Measurements from ENCODE around the gene GTF3C4.
"Not testable (repeated sequence)": the region's sequence is repeated elsewhere in the genome, so short reads cannot be mapped to it uniquely, and the experiment has no call there.

The GTF3C4 gene

DNA sequence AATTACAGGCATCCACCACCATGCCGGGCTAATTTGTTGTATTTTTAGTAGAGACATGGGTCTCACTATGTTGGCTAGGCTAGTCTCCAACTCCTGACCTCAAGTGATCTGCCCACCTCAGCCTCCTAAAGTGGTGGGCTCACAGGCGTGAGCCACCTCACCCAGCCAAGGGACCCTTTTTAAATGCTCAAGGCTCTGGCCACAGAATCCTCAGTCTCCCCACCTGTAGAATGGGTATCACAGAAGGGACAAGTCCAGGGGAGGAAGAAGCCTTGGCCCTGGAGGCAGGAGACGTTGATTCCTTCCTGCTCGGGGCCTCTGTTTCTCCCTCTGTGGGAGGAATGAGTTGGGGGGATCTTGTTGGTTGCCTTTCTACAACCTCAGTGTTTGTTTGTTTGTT lies 45.7 kb downstream of the GTF3C4 start:
- DNase-seq (ENCODE audit: low read depth in 1 of 2, low spot score in 1 of 2) = no peak
- in situ Hi-C loops (cut with HindIII; ENCODE audit: low pct_unique_long_range_greater_than_20kb, low sequenced_read_pairs) = no loop called here
- TF ChIP-seq JUND (IDR thresholded peaks at IDR 0.05; ENCODE audit: low read depth) = no peak

DNA sequence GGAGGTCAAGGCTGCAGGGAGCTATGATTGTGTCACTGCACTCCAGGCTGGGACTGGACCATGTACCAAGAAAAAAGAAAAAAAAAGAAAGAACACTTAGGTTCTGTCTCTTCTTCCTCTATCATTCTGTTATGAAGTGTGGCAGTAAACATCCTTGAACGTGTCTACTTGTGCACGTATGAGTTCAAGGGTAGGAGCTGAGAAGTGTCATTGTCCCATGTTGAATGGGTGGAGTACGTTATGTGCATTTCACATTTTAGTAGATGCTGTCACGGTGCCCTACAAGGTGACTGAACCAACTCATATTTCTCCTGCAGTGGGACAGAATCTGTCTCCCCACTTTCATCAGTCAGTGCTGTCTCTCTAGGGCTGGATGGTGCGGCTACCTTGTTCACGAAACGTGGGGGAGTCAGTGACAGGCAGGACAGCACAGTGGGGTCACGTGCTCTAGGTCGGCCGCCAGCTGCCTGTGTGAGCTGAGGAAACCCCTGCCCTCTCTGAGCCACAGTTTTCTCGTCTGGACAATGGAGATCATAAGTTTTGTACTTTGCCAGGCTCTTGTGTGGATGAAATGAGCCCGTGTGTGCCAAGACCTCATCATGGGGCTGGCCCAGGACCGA lies 47.2 kb downstream of the GTF3C4 start:
- no peak for TF ChIP-seq JUND (IDR thresholded peaks at IDR 0.05; ENCODE audit: low read depth)
- in situ Hi-C loops (cut with HindIII; ENCODE audit: low pct_unique_long_range_greater_than_20kb, low sequenced_read_pairs) = no loop called here
- DNase-seq (ENCODE audit: low read depth in 1 of 2, low spot score in 1 of 2) = no peak

DNA sequence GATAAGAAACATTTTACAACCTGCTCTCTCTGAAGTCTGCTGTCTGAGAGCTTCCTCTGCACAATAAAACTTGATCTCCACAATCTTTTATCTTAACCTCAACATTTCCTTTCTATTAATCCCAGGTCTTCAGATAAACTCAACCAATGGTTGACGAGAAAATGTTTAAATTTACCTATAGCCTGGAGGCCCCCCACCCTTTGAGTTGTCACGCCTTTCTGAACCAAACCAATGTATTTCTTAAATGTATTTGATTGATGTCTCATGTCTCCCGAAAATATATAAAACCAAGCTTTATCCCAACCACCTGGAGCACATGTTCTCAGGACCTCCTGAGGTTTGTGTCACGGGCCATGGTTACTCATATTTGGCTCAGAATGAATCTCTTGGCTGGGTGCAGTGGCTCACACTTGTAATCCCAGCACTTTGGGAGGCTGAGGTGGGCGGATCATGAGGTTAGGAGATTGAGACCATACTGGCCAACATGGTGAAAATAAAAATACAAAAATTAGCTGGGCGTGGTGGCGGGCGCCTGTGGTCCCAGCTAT lies 48.2 kb downstream of the GTF3C4 start:
- DNase-seq (ENCODE audit: low read depth in 1 of 2, low spot score in 1 of 2); in situ Hi-C loops (cut with HindIII; ENCODE audit: low pct_unique_long_range_greater_than_20kb, low sequenced_read_pairs): not testable (repeated sequence)

GRCh38 chr9:132721661-132722060 lies 51.4 kb downstream of the GTF3C4 start:
- DNase-seq (ENCODE audit: low read depth in 1 of 2, low spot score in 1 of 2) = no peak
- no peak for TF ChIP-seq JUND (IDR thresholded peaks at IDR 0.05; ENCODE audit: low read depth)
- in situ Hi-C loops (cut with HindIII; ENCODE audit: low pct_unique_long_range_greater_than_20kb, low sequenced_read_pairs) = no loop called here

- no peak for TF ChIP-seq JUND (IDR thresholded peaks at IDR 0.05; ENCODE audit: low read depth)
- in situ Hi-C loops (cut with HindIII; ENCODE audit: low pct_unique_long_range_greater_than_20kb, low sequenced_read_pairs) = no loop called here
- no peak for DNase-seq (ENCODE audit: low read depth in 1 of 2, low spot score in 1 of 2)
Measured at GRCh38 chr9:132722564-132723065, 52.4 kb downstream of the GTF3C4 start.

DNA sequence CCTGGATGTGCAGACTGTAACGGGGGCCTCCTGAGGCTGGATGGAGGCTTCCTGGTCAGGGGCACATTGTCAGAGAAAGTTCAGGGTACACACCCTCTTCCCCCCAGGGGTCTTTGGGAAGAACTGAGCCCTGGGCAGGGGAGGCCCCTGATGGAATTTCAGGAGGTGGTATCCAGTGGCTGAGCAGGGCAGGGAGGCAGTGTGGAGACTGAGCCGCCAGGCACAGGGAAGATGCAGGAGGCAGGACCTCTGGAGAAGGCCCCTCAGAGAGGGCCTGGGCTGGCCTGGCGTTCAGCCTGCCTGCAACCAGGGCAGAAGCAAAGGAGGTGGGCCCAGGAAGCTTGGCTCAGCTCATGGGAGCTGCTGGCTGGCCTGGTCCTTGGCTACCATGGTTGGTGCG lies 53.5 kb downstream of the GTF3C4 start:
- no peak for TF ChIP-seq JUND (IDR thresholded peaks at IDR 0.05; ENCODE audit: low read depth)
- DNase-seq (ENCODE audit: low read depth in 1 of 2, low spot score in 1 of 2) = no peak
- in situ Hi-C loops (cut with HindIII; ENCODE audit: low pct_unique_long_range_greater_than_20kb, low sequenced_read_pairs) = no loop called here

GRCh38 chr9:132725306-132725705 lies 55.0 kb downstream of the GTF3C4 start:
- in situ Hi-C loops (cut with HindIII; ENCODE audit: low pct_unique_long_range_greater_than_20kb, low sequenced_read_pairs) = no loop called here
- DNase-seq (ENCODE audit: low read depth in 1 of 2, low spot score in 1 of 2) = no peak
- TF ChIP-seq JUND (IDR thresholded peaks at IDR 0.05; ENCODE audit: low read depth) = no peak

DNA sequence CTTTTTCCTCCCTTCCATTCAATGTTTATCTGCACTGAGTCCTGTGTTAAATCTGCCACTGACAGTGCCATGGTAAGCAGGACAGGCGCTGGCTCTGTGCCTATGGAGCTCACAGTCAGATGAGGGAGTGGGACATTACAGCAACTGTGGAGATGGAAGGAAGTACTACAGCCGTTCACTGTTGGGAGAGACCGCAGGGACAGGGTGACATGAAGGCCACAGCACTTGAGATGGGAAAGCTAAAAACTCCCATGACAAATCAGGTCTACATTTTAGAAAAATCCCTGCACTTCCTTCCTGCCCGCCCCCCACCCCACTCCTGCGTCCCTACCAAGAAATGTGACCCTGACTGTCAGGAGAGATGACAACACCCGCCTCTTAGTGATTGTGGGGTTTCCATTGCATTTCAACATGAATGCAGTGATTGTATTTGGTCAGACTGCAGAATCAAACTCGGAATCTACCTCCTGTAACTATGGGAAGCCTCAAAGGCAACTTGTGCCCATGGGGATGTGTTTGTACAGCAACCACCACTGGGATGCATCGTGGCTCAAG lies 56.4 kb downstream of the GTF3C4 start:
- in situ Hi-C loops (cut with HindIII; ENCODE audit: low pct_unique_long_range_greater_than_20kb, low sequenced_read_pairs) = no loop called here
- no peak for DNase-seq (ENCODE audit: low read depth in 1 of 2, low spot score in 1 of 2)
- no peak for TF ChIP-seq JUND (IDR thresholded peaks at IDR 0.05; ENCODE audit: low read depth)

DNA sequence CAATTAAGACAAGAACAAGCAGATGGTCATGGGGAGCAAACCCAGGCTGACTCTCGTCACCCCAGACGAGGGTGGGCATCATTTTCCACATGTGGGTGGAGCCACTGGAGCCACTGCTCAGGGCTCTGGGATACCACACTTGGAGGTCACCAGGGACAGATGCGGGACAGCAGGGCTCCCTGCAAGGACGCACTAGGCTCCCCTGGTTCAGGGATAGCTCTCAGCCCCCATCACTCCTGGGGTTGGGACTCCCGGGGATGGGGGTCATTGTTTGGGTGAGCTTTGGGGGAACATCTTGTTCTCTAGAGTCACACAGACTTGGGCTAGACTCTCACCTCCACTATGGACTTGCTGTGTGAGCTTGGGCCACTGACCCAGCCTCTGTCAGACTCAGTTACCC lies 57.8 kb downstream of the GTF3C4 start:
- no peak for DNase-seq (ENCODE audit: low read depth in 1 of 2, low spot score in 1 of 2)
- TF ChIP-seq JUND (IDR thresholded peaks at IDR 0.05; ENCODE audit: low read depth) = no peak
- in situ Hi-C loops (cut with HindIII; ENCODE audit: low pct_unique_long_range_greater_than_20kb, low sequenced_read_pairs) = no loop called here

- no peak for DNase-seq (ENCODE audit: low read depth in 1 of 2, low spot score in 1 of 2)
- TF ChIP-seq JUND (IDR thresholded peaks at IDR 0.05; ENCODE audit: low read depth) = no peak
- in situ Hi-C loops (cut with HindIII; ENCODE audit: low pct_unique_long_range_greater_than_20kb, low sequenced_read_pairs) = no loop called here
Measured at GRCh38 chr9:132728497-132728896, 58.2 kb downstream of the GTF3C4 start.

- in situ Hi-C loops (cut with HindIII; ENCODE audit: low pct_unique_long_range_greater_than_20kb, low sequenced_read_pairs) = no loop called here
- no peak for TF ChIP-seq JUND (IDR thresholded peaks at IDR 0.05; ENCODE audit: low read depth)
- no peak for DNase-seq (ENCODE audit: low read depth in 1 of 2, low spot score in 1 of 2)
Measured at GRCh38 chr9:132729235-132729890, 59.1 kb downstream of the GTF3C4 start.

- no peak for TF ChIP-seq JUND (IDR thresholded peaks at IDR 0.05; ENCODE audit: low read depth)
- DNase-seq (ENCODE audit: low read depth in 1 of 2, low spot score in 1 of 2) = peak in 1 of 2 experiments; percentile 20
- in situ Hi-C loops (cut with HindIII; ENCODE audit: low pct_unique_long_range_greater_than_20kb, low sequenced_read_pairs) = no loop called here
Measured at GRCh38 chr9:132730054-132731033, 60.1 kb downstream of the GTF3C4 start.

Data from T47D (cell line).